GM18520 (cell line): Measurements from ENCODE around the gene DPY30.

ENCODE experiments used
- ATAC-seq: cut with Tn5 transposase; IDR thresholded peaks from one replicate; pipeline ENCODE4 v1.9.1; 2021; ENCODE audit not compliant: unreplicated experiment

The DPY30 gene

GRCh38 chr2:32010280-32010669 is 29.3 kb downstream of the DPY30 start:
- peak; percentile 20 for ATAC-seq

GRCh38 chr2:32009516-32010256 is 29.9 kb downstream of the DPY30 start:
- peak; percentile 20 for ATAC-seq

GRCh38 chr2:32008805-32009515 is 30.6 kb downstream of the DPY30 start:
- ATAC-seq, result no peak

- ATAC-seq, result no peak
Measured at GRCh38 chr2:32007121-32007391, 32.5 kb downstream of the DPY30 start.

- ATAC-seq, result no peak
Measured at GRCh38 chr2:32005371-32005976, 34.1 kb downstream of the DPY30 start.

- ATAC-seq, result no peak
Measured at GRCh38 chr2:32003791-32004190, 35.8 kb downstream of the DPY30 start.

GRCh38 chr2:32002406-32002805 is 37.2 kb downstream of the DPY30 start:
- ATAC-seq, result no peak

GRCh38 chr2:31999438-31999837 is 40.2 kb downstream of the DPY30 start:
- no peak for ATAC-seq

GRCh38 chr2:31998731-31999383 is 40.7 kb downstream of the DPY30 start:
- ATAC-seq, result no peak

GRCh38 chr2:31997653-31998052 is 42.0 kb downstream of the DPY30 start:
- ATAC-seq, result no peak

- ATAC-seq, result no peak
Measured at GRCh38 chr2:31996571-31997150, 42.9 kb downstream of the DPY30 start.

GRCh38 chr2:31992934-31993333 is 46.7 kb downstream of the DPY30 start:
- ATAC-seq, result no peak

GRCh38 chr2:31992025-31992579 is 47.5 kb downstream of the DPY30 start:
- ATAC-seq, result no peak

- no peak for ATAC-seq
Measured at GRCh38 chr2:31989946-31990345, 49.7 kb downstream of the DPY30 start.

GRCh38 chr2:31987454-31988220 is 52.0 kb downstream of the DPY30 start:
- no peak for ATAC-seq

GRCh38 chr2:31986906-31987305 is 52.7 kb downstream of the DPY30 start:
- ATAC-seq, result no peak

GRCh38 chr2:31983762-31984467 is 55.7 kb downstream of the DPY30 start:
- no peak for ATAC-seq

GRCh38 chr2:31980674-31981356 is 58.8 kb downstream of the DPY30 start:
- ATAC-seq, result peak; percentile 97

GRCh38 chr2:31979956-31980355 is 59.6 kb downstream of the DPY30 start:
- ATAC-seq, result no peak
